ENCODE measurements around the gene FOSL1. TPM values are rescaled to one million over a fixed set of nuclear protein-coding genes. Genes with fewer than 3 reads are reported as not detected.
A peak's percentile ranks its signal among the peaks of the same experiment; 100 is the strongest.

The FOSL1 gene
- total and polyA plus RNA-seq, 2 of the 13 experiments (the other 11 are each of a cell fraction or from before 2014, with no cell fraction given), result 4.0 to 4.1 TPM

- H3K79me2 ChIP-seq (ENCODE audit: insufficient read depth, low read length), result peaks cover 15% of the 10 kb centered on the region
- intact Hi-C loops (cut with micrococcal nuclease; ENCODE audit: unreplicated experiment), result no loop called here
- H3K4me3 ChIP-seq (replicated peaks in 1 of 3; ENCODE audit: insufficient read depth in 1 of 3, low read depth in 2 of 3, low read length in 3 of 3), result peak overlapping the region in 1 of 3 experiments; percentile 99; a peak in 2 of 6 replicates
- POLR2A ChIA-PET, result no interaction called here
- H2AFZ ChIP-seq (ENCODE audit: low read length), result no peak overlapping the region
- in situ Hi-C loops (cut with HindIII; ENCODE audit: extremely low pct_ligation_motif_present, low pct_unique_long_range_greater_than_20kb), result no loop called here
- 97% methylated on average over 3 of the region's 5 CpGs for WGBS (ENCODE audit: low lambda C conversion rate)
- no peaks in the 10 kb centered on the region for H3K9me3 ChIP-seq (ENCODE audit: low read length)
- BruUV-seq (replicated peaks), result no TSS peak
- H3K27ac ChIP-seq (ENCODE audit: extremely low read length, insufficient read depth, low read length), result no peak overlapping the region
- H3K36me3 ChIP-seq (replicated peaks in 1 of 2; ENCODE audit: control insufficient read depth in 1 of 2, insufficient read depth in 2 of 2, low read length in 2 of 2), result peaks cover 14 to 41% of the 10 kb centered on the region in 2 experiments; a peak in 4 of 5 replicates
- no peak for ATAC-seq
- CTCF ChIA-PET (ENCODE audit: low intra/inter-chr PET ratio, low total read pairs), result no interaction called here
- peak overlapping the region; percentile 89; the same call in 1 of the 2 replicates for H3K9ac ChIP-seq (ENCODE audit: insufficient read depth, low read depth, low read length)
- H3K4me2 ChIP-seq (ENCODE audit: low read depth, low read length), result peak overlapping the region; percentile 100
- TF ChIP-seq, protein P1, sequence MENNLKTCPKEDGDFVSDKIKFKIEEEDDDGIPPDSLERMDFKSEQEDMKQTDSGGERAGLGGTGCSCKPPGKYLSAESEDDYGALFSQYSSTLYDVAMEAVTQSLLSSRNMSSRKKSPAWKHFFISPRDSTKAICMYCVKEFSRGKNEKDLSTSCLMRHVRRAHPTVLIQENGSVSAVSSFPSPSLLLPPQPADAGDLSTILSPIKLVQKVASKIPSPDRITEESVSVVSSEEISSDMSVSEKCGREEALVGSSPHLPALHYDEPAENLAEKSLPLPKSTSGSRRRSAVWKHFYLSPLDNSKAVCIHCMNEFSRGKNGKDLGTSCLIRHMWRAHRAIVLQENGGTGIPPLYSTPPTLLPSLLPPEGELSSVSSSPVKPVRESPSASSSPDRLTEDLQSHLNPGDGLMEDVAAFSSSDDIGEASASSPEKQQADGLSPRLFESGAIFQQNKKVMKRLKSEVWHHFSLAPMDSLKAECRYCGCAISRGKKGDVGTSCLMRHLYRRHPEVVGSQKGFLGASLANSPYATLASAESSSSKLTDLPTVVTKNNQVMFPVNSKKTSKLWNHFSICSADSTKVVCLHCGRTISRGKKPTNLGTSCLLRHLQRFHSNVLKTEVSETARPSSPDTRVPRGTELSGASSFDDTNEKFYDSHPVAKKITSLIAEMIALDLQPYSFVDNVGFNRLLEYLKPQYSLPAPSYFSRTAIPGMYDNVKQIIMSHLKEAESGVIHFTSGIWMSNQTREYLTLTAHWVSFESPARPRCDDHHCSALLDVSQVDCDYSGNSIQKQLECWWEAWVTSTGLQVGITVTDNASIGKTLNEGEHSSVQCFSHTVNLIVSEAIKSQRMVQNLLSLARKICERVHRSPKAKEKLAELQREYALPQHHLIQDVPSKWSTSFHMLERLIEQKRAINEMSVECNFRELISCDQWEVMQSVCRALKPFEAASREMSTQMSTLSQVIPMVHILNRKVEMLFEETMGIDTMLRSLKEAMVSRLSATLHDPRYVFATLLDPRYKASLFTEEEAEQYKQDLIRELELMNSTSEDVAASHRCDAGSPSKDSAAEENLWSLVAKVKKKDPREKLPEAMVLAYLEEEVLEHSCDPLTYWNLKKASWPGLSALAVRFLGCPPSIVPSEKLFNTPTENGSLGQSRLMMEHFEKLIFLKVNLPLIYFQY (CRISPR knock-in tag; IDR thresholded peaks at IDR 0.05; ENCODE audit: borderline replicate concordance), result no peak
- 0 out of 2 replicates have a peak, but pooled peaks have one; percentile 3 for TF ChIP-seq AHR (CRISPR knock-in tag; IDR thresholded peaks at IDR 0.05)
- H3K4me1 ChIP-seq (ENCODE audit: insufficient read depth, low read length), result peaks cover 28% of the 10 kb centered on the region
- no peaks in the 10 kb centered on the region; a peak in 1 of 5 replicates for H3K27me3 ChIP-seq (ENCODE audit: control insufficient read depth in 1 of 2, insufficient read depth in 2 of 2, low read length in 2 of 2)
- no peak for DNase-seq (ENCODE audit: low spot score)
- FAIRE-seq, result no peak
- H4K20me1 ChIP-seq (ENCODE audit: insufficient read depth, low read length), result peaks cover 4% of the 10 kb centered on the region; the same call in 1 of the 2 replicates
These were observed 37.9 kb downstream of the FOSL1 start for GRCh38 chr11:65862191-65862735.
